ENCODE data around the gene SHLD2. TPM values are rescaled to one million over a fixed set of nuclear protein-coding genes. Genes with fewer than 3 reads are reported as not detected.
"Not testable (repeated sequence)": the region's sequence is repeated elsewhere in the genome, so short reads cannot be mapped to it uniquely, and the experiment has no call there.

Gene SHLD2
- total RNA-seq, 1 experiment from 2014 or later = 42.9 TPM

DNA sequence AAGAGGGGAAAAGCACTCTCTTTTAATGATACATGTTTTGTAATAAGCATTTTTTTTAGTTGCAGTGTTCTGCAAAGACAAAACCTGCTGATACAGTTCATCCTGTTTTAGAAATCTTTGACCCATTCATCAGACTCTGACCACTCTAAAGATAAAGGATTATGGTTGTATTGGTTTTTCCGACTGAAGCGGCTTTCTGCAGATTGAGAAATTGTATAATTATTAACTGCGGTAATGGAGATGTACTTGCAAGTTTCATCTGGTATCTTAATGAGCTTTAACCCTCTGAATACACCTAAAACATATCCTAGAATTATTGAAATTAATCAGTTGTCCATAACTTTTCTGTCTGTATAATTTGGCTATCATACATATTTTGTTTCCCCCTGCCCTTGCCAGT, 50.6 kb downstream of the SHLD2 start:
- not testable (repeated sequence) for H3K27me3 ChIP-seq; H3K36me3 ChIP-seq; H3K4me1 ChIP-seq; H3K4me3 ChIP-seq; H3K27ac ChIP-seq; DNase-seq; H3K9me3 ChIP-seq (replicated peaks)

DNA sequence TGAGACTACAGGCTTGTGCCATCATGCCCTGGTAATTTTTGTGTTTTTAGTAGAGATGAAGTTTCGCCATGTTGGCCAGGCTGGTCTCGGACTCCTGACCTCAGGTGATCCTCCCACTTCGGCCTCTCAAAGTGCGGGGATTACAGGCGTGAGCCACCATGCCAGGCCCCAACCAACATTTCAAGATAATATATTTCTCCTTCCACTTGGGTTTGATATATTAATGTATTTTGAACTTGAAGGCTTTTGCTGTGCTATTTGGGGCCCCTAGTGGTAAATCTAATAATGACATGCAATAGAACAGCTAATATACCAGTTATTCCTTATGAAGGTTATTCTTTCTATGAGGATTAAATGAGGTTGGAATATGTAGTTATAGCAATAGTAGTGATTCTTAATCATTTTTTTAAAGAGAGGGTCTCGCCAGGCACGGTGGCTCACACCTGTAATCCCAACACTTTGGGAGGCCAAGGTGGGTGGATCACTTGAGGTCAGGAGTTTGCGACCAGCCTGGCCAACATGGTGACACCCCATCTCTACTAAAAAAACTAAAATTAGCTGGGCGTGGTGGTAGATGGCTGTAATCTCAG, 54.1 kb downstream of the SHLD2 start:
- not testable (repeated sequence) for DNase-seq; H3K27me3 ChIP-seq; H3K36me3 ChIP-seq; H3K4me3 ChIP-seq; H3K9me3 ChIP-seq (replicated peaks); H3K4me1 ChIP-seq; H3K27ac ChIP-seq

DNA sequence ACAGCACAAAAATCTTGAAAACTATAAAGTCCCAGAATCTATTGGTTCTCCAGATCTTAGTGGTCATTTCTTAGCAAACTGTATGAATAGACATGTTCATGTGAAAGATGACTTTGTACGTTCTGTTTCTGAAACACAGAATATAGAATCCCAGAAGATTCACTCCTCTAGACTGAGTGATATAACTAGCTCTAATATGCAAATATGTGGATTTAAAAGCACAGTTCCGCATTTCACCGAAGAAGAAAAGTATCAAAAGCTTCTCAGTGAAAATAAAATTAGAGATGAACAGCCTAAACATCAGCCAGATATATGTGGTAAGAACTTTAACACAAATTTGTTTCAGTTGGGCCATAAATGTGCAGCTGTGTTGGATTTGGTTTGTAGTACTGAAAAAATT, 56.5 kb downstream of the SHLD2 start:
- not testable (repeated sequence) for DNase-seq

DNA sequence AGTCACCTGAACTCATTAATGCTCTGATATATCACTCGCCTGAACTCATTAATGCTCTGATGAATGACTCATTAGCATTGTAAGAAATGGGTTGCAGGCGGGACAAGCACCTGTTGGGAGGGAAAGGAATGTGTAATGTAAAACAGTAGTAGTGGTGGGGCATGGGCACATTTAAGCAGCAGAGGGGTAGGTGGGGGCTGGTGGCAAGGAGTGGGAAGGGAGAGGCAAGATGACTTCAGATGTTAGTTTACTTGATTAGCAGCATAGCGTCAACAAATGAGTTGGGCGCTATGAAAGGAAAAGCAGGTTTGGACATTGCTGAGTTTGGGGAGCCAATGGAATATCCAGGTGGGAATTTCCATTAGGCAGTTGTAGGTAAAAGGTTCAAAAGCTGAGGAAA, 61.8 kb downstream of the SHLD2 start:
- not testable (repeated sequence) for H3K27ac ChIP-seq; H3K27me3 ChIP-seq; H3K36me3 ChIP-seq; DNase-seq; H3K4me1 ChIP-seq; H3K9me3 ChIP-seq (replicated peaks); H3K4me3 ChIP-seq

More for the DNA sequence above, 56.5 kb downstream of the SHLD2 start:
- H3K27ac ChIP-seq; H3K27me3 ChIP-seq; H3K36me3 ChIP-seq; H3K9me3 ChIP-seq (replicated peaks); H3K4me1 ChIP-seq; H3K4me3 ChIP-seq: not testable (repeated sequence)

DNA sequence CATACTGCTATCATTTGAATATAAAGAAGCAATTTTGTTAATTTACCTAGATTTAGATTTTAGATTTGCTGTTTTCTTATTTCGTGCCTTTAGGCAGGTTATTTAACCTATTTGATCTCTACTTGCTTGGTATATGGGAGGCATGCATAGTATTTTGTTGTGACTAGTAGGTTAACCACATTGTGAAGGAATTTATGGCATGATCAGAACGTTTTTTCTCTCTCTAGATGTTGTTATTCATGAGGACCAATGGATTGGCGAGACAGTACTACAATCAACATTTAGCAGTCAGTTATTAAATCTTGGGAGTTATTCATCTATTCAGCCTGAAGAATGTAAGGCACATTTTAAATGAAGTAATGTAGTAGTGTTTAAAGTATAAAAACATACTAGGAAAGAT, 62.8 kb downstream of the SHLD2 start:
- not testable (repeated sequence) for H3K4me1 ChIP-seq; H3K4me3 ChIP-seq; H3K27me3 ChIP-seq; H3K27ac ChIP-seq; H3K36me3 ChIP-seq; H3K9me3 ChIP-seq (replicated peaks); DNase-seq

DNA sequence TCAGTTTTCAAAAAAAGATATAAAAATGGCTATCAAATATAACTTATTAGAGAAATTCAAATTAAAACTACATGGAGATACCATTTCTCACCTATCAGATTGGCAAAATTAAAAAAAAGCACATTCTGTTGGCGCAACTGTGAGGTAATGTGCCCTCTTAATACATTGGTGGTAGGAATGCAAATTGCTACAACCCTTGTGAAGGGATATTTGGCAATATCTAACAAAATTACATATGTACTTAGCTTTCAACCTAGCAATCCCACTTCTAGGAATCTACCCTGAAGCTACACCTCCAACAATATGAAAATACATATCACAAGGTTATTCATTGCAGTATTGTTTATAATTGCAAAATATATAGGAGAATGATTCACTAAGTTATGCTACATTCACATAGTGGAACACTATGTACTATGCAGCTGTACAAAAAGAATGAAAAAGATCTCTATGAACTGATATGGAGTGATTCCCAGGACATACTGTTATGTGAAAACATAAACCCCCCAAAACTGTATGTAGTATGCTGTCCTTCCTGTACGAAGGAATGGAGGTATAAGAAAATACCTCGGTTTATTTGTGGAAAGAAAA, 67.8 kb downstream of the SHLD2 start:
- H3K9me3 ChIP-seq (replicated peaks); H3K36me3 ChIP-seq; H3K4me3 ChIP-seq; DNase-seq; H3K27me3 ChIP-seq; H3K27ac ChIP-seq; H3K4me1 ChIP-seq: not testable (repeated sequence)

DNA sequence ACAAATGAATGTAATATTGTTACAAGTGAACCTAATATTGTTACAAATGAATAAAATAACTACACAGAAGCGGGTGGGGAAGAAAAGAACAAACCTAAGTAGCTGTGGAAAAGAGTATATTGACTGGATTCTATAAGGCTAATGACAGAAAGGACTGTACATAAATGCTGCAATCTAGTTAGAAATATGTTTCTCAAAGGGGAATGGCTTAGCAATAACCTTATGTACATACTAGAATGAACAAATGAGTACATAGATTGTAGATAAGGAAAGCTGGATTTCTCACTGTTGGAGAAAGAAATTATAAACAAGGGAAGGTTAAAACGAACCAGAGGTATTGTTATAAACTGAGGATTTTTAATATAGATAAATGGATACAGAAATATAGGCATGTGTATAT, 68.4 kb downstream of the SHLD2 start:
- H3K27ac ChIP-seq; H3K4me3 ChIP-seq; H3K9me3 ChIP-seq (replicated peaks); H3K4me1 ChIP-seq; DNase-seq; H3K36me3 ChIP-seq; H3K27me3 ChIP-seq: not testable (repeated sequence)

DNA sequence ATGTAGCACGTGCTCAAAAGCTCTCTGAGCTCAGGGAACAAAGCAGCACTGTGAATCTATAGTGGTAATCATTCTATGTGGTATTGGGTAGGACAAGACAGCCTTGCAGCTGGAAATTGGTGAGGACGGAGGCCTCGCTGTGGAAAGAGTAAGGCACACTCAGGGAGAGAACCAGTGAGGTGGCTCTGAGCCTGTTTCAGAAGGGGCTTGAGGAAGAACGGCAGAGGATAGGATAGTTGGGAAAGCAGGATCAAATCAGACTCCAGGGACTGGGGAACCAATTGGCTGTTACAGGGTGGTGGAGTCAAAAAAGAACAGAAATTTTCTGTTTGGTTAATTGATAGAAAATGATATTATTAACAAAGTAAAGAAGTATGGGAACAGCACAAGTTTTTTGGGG, 74.9 kb downstream of the SHLD2 start:
- not testable (repeated sequence) for H3K36me3 ChIP-seq; H3K27ac ChIP-seq; H3K9me3 ChIP-seq (replicated peaks); H3K27me3 ChIP-seq; H3K4me3 ChIP-seq; DNase-seq; H3K4me1 ChIP-seq

DNA sequence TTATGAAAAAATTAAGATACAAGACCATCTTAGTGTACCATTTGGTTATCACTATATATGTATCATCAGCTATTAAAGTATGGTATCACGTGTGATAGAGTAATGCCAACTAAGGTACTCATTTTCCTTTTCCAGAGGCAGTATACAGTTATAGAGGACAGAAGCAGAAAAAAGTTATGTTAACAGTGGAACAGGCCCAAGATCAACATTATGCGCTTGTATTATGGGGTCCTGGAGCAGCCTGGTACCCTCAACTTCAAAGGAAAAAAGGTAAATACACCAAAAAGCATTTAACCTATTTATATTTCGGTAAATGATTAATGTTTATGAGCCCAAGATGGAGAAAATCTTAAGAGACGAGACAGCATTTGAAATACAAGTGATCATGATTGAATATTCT, 75.7 kb downstream of the SHLD2 start:
- not testable (repeated sequence) for H3K27me3 ChIP-seq; H3K9me3 ChIP-seq (replicated peaks); H3K27ac ChIP-seq; H3K36me3 ChIP-seq; H3K4me3 ChIP-seq; H3K4me1 ChIP-seq; DNase-seq

DNA sequence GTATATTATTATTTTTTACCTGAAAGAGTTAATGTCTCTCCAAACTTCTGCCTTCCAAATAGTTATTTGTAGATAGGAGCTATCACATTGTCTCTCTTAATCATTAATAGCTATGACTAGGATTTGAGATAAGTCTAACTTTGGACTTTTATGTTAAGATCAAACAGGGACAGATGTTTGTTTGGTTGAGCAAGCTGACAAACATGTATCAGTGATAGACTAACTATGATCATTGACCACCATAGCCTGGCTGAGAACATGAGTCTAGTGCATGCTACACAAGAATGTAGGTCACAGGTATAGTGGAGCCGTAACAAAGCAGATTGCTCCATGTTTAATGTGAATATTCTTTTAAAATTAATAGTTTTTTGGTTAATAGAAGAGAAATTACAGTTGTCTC, 76.7 kb downstream of the SHLD2 start:
- H3K27me3 ChIP-seq; H3K27ac ChIP-seq; H3K9me3 ChIP-seq (replicated peaks); H3K4me1 ChIP-seq; H3K36me3 ChIP-seq; DNase-seq; H3K4me3 ChIP-seq: not testable (repeated sequence)

DNA sequence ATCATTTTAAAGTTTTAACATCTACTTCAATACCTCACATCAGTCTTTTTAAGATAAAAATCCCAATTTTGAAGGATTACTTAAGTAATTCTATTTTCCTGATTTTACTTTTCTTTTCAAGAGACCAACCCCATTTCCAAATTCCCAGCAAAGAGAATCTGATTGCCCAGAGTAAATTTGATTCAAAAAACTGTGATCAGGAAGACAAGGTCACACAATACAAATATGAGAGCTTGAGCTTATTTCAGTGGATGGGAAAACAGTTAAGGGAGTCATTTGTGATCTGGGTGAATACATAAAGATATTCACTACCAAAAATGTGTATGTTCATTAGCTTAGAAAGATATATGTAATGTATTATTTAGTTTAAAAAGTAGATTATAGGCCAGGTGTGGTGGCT, 77.2 kb downstream of the SHLD2 start:
- H3K9me3 ChIP-seq (replicated peaks); H3K27me3 ChIP-seq; H3K27ac ChIP-seq; DNase-seq; H3K36me3 ChIP-seq; H3K4me1 ChIP-seq; H3K4me3 ChIP-seq: not testable (repeated sequence)

DNA sequence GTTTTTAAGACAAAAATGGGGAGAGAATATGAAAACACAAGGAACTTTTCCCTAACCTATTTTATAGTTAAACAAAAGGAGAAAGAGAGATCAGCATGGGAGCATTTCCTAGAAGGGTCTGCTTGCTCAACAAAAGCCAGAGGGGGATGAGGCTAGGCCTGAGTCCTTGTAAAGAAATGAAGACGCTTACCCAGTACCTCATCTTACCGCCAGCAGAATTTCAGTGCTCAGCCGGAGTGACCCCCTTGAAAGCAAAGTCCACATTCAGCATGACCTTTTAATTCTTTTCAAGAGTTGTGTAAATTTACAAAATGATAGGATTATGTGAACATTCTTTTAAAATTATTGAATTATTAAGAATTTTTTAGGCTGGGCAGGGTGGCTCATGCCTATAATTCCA, 82.6 kb downstream of the SHLD2 start:
- not testable (repeated sequence) for H3K9me3 ChIP-seq (replicated peaks); H3K4me1 ChIP-seq; DNase-seq; H3K27ac ChIP-seq; H3K27me3 ChIP-seq; H3K4me3 ChIP-seq; H3K36me3 ChIP-seq

DNA sequence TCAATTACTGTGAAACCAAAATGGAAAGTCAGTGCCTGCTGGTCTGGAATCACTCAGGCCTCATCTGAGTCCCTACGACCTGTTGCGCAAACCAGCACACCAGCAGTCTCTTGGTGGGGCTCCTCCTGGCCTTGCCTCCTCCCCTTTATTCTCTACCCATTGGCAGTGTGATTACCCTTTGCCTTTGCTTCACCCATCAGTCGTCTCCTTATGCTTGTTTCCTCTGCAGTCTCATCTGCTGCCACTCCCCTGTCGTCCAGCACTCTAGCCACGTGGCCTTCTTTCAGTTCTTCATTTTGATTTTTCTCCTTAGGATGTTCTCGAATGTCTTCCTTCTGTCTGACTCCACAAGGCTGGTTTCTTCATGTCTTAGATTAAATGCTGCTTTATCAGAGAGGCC, 89.4 kb downstream of the SHLD2 start:
- not testable (repeated sequence) for H3K27ac ChIP-seq; H3K27me3 ChIP-seq; H3K4me3 ChIP-seq; DNase-seq; H3K36me3 ChIP-seq; H3K9me3 ChIP-seq (replicated peaks); H3K4me1 ChIP-seq

DNA sequence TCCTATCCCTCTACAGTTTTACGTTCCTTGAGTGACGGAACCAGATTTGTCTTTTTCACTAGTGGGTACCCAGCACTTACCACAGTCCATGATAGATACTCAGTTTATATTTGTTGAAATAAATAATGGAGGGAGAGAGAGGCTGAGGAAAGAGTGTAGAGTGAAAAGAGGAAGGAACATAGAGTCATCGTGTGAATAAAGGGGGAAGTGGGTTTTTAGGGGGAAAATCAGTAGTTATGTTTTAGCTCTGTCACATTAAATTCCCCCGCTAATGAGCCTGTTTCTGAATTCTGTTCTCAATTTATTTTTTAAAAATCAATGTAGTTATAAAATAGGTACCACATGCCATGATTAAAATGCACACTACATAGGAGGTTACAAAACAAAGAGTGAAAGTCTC, 91.0 kb downstream of the SHLD2 start:
- not testable (repeated sequence) for H3K27me3 ChIP-seq; H3K36me3 ChIP-seq; H3K4me3 ChIP-seq; H3K4me1 ChIP-seq; H3K27ac ChIP-seq; H3K9me3 ChIP-seq (replicated peaks); DNase-seq

DNA sequence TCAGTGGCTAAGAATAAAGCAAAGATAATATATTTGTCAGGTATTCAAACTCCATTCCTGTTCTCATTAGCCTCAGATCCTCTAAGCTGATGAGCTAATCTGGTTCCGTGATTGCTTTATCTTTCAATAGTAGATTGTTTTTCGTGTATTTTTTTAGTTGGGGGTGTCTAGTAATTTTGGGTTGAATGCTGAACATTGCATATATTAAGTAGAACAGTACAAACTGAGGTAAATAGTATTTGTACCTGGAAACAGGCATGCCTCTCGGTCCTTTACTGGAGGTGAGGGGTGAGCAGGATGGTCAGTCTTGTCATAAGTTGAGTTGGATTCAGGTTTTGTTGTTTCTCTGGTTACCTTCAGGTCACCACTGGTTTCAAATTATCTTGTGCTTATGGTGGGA, 92.6 kb downstream of the SHLD2 start:
- H3K4me3 ChIP-seq; H3K27ac ChIP-seq; DNase-seq; H3K36me3 ChIP-seq; H3K9me3 ChIP-seq (replicated peaks); H3K4me1 ChIP-seq; H3K27me3 ChIP-seq: not testable (repeated sequence)

DNA sequence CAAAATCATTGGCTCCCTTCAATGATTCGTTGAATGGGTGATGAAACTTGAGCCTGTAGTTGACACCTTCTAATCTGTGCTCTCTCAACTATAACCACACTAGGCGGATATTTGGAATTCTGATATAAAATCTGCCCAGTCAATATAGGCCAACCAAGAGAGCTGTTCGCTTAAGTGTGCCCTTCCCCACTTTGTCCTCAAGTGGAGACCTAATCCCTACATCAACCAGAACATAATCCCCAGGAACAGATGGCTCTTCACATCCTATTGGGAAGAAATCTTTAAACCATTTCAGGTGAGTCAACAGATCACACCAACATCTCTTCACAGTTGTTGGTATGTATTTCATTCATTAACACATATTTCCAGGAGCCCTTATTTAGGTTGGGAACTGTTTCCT, 96.8 kb downstream of the SHLD2 start:
- DNase-seq; H3K27me3 ChIP-seq; H3K4me1 ChIP-seq; H3K9me3 ChIP-seq (replicated peaks); H3K36me3 ChIP-seq; H3K27ac ChIP-seq; H3K4me3 ChIP-seq: not testable (repeated sequence)

Data from SJCRH30 (cell line).